ENCODE results near the gene DPH1.

Gene DPH1

GRCh38 chr17:2057175-2057759 lies 27.3 kb downstream of the DPH1 start:
- Histone ChIP-seq H3K27ac (peak overlapping the region in 6 of 21 experiments; percentile 29 to 94 (median 86)), H3K4me3 (peak overlapping the region in 4 of 7 experiments; percentile 56 to 67 (median 58))

- Histone ChIP-seq H3K27ac (peak overlapping the region in 6 of 21 experiments; percentile 22 to 94 (median 86)), H3K4me3 (peak overlapping the region in 1 of 7 experiments; percentile 15)
Measured at GRCh38 chr17:2057760-2058585, 28.0 kb downstream of the DPH1 start.

- Histone ChIP-seq H3K4me3 (peak overlapping the region in 4 of 7 experiments; percentile 7 to 19 (median 12)), H3K27ac (peak overlapping the region in 13 of 21 experiments; percentile 4 to 94 (median 43))
Measured at GRCh38 chr17:2058586-2059546, 28.9 kb downstream of the DPH1 start.

- H3K4me3 ChIP-seq, result peak overlapping the region in 3 of 7 experiments; percentile 7 to 19 (median 15)
- H3K27ac ChIP-seq, result peak overlapping the region in 12 of 21 experiments; percentile 11 to 69 (median 44)
Measured at GRCh38 chr17:2059547-2060384, 29.8 kb downstream of the DPH1 start.

GRCh38 chr17:2060385-2060658 lies 30.4 kb downstream of the DPH1 start:
- Histone ChIP-seq H3K4me3 (no peak overlapping the region), H3K27ac (peak overlapping the region in 10 of 21 experiments; percentile 10 to 69 (median 36))

- H3K27ac ChIP-seq, result peak overlapping the region in 11 of 21 experiments; percentile 20 to 72 (median 46)
- no peak overlapping the region for H3K4me3 ChIP-seq
Measured at GRCh38 chr17:2060681-2061440, 30.9 kb downstream of the DPH1 start.

GRCh38 chr17:2061441-2061958 lies 31.5 kb downstream of the DPH1 start:
- Histone ChIP-seq H3K27ac (peak overlapping the region in 9 of 21 experiments; percentile 22 to 72 (median 57)), H3K4me3 (no peak overlapping the region)

- peak overlapping the region in 13 of 21 experiments; percentile 5 to 91 (median 48) for H3K27ac ChIP-seq
Measured at GRCh38 chr17:2062571-2063183, 32.7 kb downstream of the DPH1 start.

GRCh38 chr17:2063261-2064146 lies 33.6 kb downstream of the DPH1 start:
- peak overlapping the region in 12 of 21 experiments; percentile 16 to 91 (median 48) for H3K27ac ChIP-seq

More at GRCh38 chr17:2062571-2063183, 32.7 kb downstream of the DPH1 start:
- H3K4me3 ChIP-seq, result no peak overlapping the region

GRCh38 chr17:2064147-2064489 lies 34.2 kb downstream of the DPH1 start:
- H3K27ac ChIP-seq, result peak overlapping the region in 11 of 21 experiments; percentile 11 to 91 (median 48)

More at GRCh38 chr17:2063261-2064146, 33.6 kb downstream of the DPH1 start:
- no peak overlapping the region for H3K4me3 ChIP-seq

GRCh38 chr17:2064520-2064971 lies 34.6 kb downstream of the DPH1 start:
- Histone ChIP-seq H3K4me3 (no peak overlapping the region), H3K27ac (peak overlapping the region in 11 of 21 experiments; percentile 11 to 91 (median 42))

More at GRCh38 chr17:2064147-2064489, 34.2 kb downstream of the DPH1 start:
- H3K4me3 ChIP-seq, result no peak overlapping the region

GRCh38 chr17:2064980-2065785 lies 35.2 kb downstream of the DPH1 start:
- Histone ChIP-seq H3K4me3 (no peak overlapping the region), H3K27ac (peak overlapping the region in 15 of 21 experiments; percentile 5 to 91 (median 48))

GRCh38 chr17:2065949-2066400 lies 36.0 kb downstream of the DPH1 start:
- H3K4me3 ChIP-seq, result no peak overlapping the region
- peak overlapping the region in 17 of 21 experiments; percentile 8 to 91 (median 63) for H3K27ac ChIP-seq

- Histone ChIP-seq H3K4me3 (no peak overlapping the region), H3K27ac (peak overlapping the region in 20 of 21 experiments; percentile 32 to 91 (median 64))
Measured at GRCh38 chr17:2067048-2067561, 37.2 kb downstream of the DPH1 start.

GRCh38 chr17:2067608-2068024 lies 37.7 kb downstream of the DPH1 start:
- H3K27ac ChIP-seq, result peak overlapping the region in 20 of 21 experiments; percentile 32 to 91 (median 64)

More at GRCh38 chr17:2067608-2068024, 37.7 kb downstream of the DPH1 start:
- no peak overlapping the region for H3K4me3 ChIP-seq
